H1 (cell line): Measurements from ENCODE around the gene CDK10.

ENCODE experiments used
- EP300 ChIP-seq, 2 experiments: IDR thresholded peaks; 1 replicate in 1 of 2; 2 replicates in 1 of 2; pipeline ENCODE4 v1.6.1; 2011 to 2012; ENCODE audit warnings: low read depth in 2 of 2, low read length in 2 of 2, mild to moderate bottlenecking in 2 of 2, borderline replicate concordance in 1 of 2, inconsistent platforms in 1 of 2, moderate library complexity in 1 of 2
- POLR2A ChIP-seq, 2 experiments: IDR thresholded peaks; 1 replicate in 1 of 2; 2 replicates in 1 of 2; pipeline ENCODE4 v1.6.1; 2011; ENCODE audit warnings: low read depth in 2 of 2, low read length in 2 of 2, mild to moderate bottlenecking in 2 of 2; ENCODE audit errors: control extremely low read depth in 1 of 2
- TF ChIP-seq, protein P1 (sequence below), 3 experiments: IDR thresholded peaks; 1 replicate in 2 of 3; 2 replicates in 1 of 3; pipeline versions ENCODE4 v1.5.1 to v1.6.1; 2011; ENCODE audit warnings: low read length in 3 of 3, mild to moderate bottlenecking in 3 of 3, inconsistent platforms in 2 of 3, low read depth in 1 of 3, moderate library complexity in 1 of 3; ENCODE audit not compliant: insufficient read depth in 1 of 3; ENCODE audit errors: control extremely low read depth in 1 of 3
- TF ChIP-seq, protein P2 (sequence below): IDR thresholded peaks from 2 replicates; pipeline ENCODE4 v1.6.1; 2012; ENCODE audit warnings: low read length, inconsistent platforms

DNA sequence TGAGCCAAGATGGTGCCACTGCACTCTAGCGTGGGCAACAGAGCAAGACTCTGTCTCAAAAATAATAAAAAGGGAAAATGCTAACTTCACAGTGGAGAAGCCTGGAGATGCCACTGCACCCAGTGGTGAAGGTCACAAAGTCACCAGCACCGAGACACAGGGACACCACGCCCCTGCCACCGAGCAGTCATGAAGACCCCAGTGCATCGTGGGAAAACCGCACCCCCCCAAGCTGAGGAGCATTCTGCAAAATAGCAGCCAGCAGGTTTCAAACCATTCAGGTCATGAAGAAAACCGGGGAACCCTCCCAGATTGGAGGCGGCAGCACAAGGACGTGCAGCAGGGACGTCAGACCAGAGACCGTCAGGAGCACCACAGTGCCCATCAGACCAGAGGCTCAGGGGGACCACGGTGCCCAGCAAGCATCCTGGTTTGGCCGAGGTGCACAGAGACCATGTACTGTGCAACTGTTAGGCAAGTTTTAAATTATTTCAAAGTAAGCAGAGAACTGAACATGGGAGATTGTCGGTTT is 42.7 kb upstream of the CDK10 start:
- TF ChIP-seq, protein P1, sequence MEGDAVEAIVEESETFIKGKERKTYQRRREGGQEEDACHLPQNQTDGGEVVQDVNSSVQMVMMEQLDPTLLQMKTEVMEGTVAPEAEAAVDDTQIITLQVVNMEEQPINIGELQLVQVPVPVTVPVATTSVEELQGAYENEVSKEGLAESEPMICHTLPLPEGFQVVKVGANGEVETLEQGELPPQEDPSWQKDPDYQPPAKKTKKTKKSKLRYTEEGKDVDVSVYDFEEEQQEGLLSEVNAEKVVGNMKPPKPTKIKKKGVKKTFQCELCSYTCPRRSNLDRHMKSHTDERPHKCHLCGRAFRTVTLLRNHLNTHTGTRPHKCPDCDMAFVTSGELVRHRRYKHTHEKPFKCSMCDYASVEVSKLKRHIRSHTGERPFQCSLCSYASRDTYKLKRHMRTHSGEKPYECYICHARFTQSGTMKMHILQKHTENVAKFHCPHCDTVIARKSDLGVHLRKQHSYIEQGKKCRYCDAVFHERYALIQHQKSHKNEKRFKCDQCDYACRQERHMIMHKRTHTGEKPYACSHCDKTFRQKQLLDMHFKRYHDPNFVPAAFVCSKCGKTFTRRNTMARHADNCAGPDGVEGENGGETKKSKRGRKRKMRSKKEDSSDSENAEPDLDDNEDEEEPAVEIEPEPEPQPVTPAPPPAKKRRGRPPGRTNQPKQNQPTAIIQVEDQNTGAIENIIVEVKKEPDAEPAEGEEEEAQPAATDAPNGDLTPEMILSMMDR (IDR thresholded peaks at IDR 0.05; ENCODE audit: control extremely low read depth in 1 of 3, insufficient read depth in 1 of 3, low read depth in 1 of 3, low read length in 3 of 3): no peak
- TF ChIP-seq, protein P2, sequence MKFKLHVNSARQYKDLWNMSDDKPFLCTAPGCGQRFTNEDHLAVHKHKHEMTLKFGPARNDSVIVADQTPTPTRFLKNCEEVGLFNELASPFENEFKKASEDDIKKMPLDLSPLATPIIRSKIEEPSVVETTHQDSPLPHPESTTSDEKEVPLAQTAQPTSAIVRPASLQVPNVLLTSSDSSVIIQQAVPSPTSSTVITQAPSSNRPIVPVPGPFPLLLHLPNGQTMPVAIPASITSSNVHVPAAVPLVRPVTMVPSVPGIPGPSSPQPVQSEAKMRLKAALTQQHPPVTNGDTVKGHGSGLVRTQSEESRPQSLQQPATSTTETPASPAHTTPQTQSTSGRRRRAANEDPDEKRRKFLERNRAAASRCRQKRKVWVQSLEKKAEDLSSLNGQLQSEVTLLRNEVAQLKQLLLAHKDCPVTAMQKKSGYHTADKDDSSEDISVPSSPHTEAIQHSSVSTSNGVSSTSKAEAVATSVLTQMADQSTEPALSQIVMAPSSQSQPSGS: no peak
- TF ChIP-seq EP300 (IDR thresholded peaks at IDR 0.05; ENCODE audit: borderline replicate concordance in 1 of 2, low read depth in 2 of 2, low read length in 2 of 2): no peak
- no peak for TF ChIP-seq POLR2A (IDR thresholded peaks at IDR 0.05; ENCODE audit: control extremely low read depth in 1 of 2, low read depth in 2 of 2, low read length in 2 of 2)
